ENCODE data around the gene POLR1C.

- TF ChIP-seq CTCF (IDR thresholded peaks at IDR 0.05) (no peak), ZFX (IDR thresholded peaks at IDR 0.05; ENCODE audit: borderline replicate concordance) (no peak)
These were observed 842 bp downstream of the POLR1C start for GRCh38 chr6:43517505-43518357.

Measured in 22Rv1 (cell line).